Fibroblast of lung (primary cell): ENCODE measurements around the gene BFSP2. TPM values are rescaled to one million over a fixed set of nuclear protein-coding genes. Genes with fewer than 3 reads are reported as not detected.
A peak's percentile ranks its signal among the peaks of the same experiment; 100 is the strongest.

Experiments used
- DNase-seq, 2 donors: peaks; one replicate each; pipeline versions ENCODE4 v3.0.0 to v3.0.0-alpha.2; 2010; ENCODE audit warnings: low read depth in 2 of 2
- H2AFZ ChIP-seq: 2 replicates; pipeline ENCODE4 v1.5.1; 2012; ENCODE audit warnings: low read length, control low read depth, inconsistent platforms
- H3K27ac ChIP-seq: 2 replicates; pipeline ENCODE4 v1.5.1; 2011; ENCODE audit warnings: low read length, control low read depth; ENCODE audit not compliant: insufficient read depth
- H3K27me3 ChIP-seq: 2 replicates; pipeline ENCODE4 v1.5.1; 2011; ENCODE audit warnings: mild to moderate bottlenecking, low read length; ENCODE audit not compliant: control insufficient read depth, insufficient read depth
- H3K36me3 ChIP-seq: 2 replicates; pipeline ENCODE4 v1.5.1; 2011; ENCODE audit warnings: low read length; ENCODE audit not compliant: control insufficient read depth, insufficient read depth
- H3K4me1 ChIP-seq: 2 replicates; pipeline ENCODE4 v1.5.1; 2011; ENCODE audit warnings: low read length; ENCODE audit not compliant: control insufficient read depth, insufficient read depth; ENCODE audit errors: extremely low read depth
- H3K4me2 ChIP-seq: 2 replicates; pipeline ENCODE4 v1.5.1; 2011; ENCODE audit warnings: low read length, control low read depth; ENCODE audit not compliant: insufficient read depth; ENCODE audit errors: extremely low read depth
- H3K4me3 ChIP-seq, 4 experiments: fragments of 200-600 bp in 1 of 4; sonication (generic) in 1 of 4; replicated peaks in 1 of 4; 2 replicates each; pipeline ENCODE4 v1.5.1; 2011 to 2016; ENCODE audit warnings: low read length in 4 of 4, low read depth in 3 of 4, mild to moderate bottlenecking in 3 of 4, control low read depth in 2 of 4, inconsistent platforms in 1 of 4, mixed read lengths in 1 of 4; ENCODE audit not compliant: insufficient read depth in 1 of 4; ENCODE audit errors: control extremely low read depth in 1 of 4
- H3K79me2 ChIP-seq: 2 replicates; pipeline ENCODE4 v1.5.1; 2012; ENCODE audit warnings: mild to moderate bottlenecking, low read length, inconsistent platforms; ENCODE audit not compliant: control insufficient read depth, insufficient read depth
- H3K9ac ChIP-seq: 2 replicates; pipeline ENCODE4 v1.5.1; 2011; ENCODE audit warnings: mild to moderate bottlenecking, low read length, control low read depth; ENCODE audit not compliant: insufficient read depth
- H3K9me3 ChIP-seq: 2 replicates; pipeline ENCODE4 v1.5.1; 2012; ENCODE audit warnings: low read depth, low read length; ENCODE audit not compliant: control insufficient read depth, insufficient read depth
- H4K20me1 ChIP-seq: 2 replicates; pipeline ENCODE4 v1.5.1; 2011; ENCODE audit warnings: low read length; ENCODE audit not compliant: control insufficient read depth, insufficient read depth; ENCODE audit errors: extremely low read depth
- CTCF ChIP-seq, 2 donors: IDR thresholded peaks in 1 of 2; conservative IDR thresholded peaks in 1 of 2; 1 replicate in 1 of 2; 2 replicates in 1 of 2; pipeline ENCODE4 v1.5.1; 2011 to 2012; ENCODE audit warnings: low read length in 2 of 2, control low read depth in 1 of 2, inconsistent platforms in 1 of 2, low read depth in 1 of 2, mild to moderate bottlenecking in 1 of 2
- EZH2 ChIP-seq: IDR thresholded peaks from 2 replicates; pipeline ENCODE4 v1.5.1; 2012; ENCODE audit warnings: low read length, control low read depth, mild to moderate bottlenecking; ENCODE audit errors: missing control alignments
- polyA plus RNA-seq, 2 donors: library from polyadenylated mRNA; depleted of rRNA in 1 of 2; stranded (reverse) in 1 of 2; unstranded in 1 of 2; fragments of >200 nt; gene quantifications; 2 replicates each; pipeline ENCODE4 v1.2.1, GENCODE V29; 2011 to 2012; ENCODE audit warnings: missing spikeins in 1 of 2
- total RNA-seq: library from RNA; depleted of rRNA; stranded (reverse); fragments of >200 nt; gene quantifications from 2 replicates; pipeline ENCODE4 v1.2.1, GENCODE V29; 2014

The BFSP2 gene
- total and polyA plus RNA-seq, 2 donors (not counting 1 experiment from before 2014, with no cell fraction given): not detected

GRCh38 chr3:133439563-133439962, 39.7 kb downstream of the BFSP2 start:
- no peak overlapping the region for H3K4me3 ChIP-seq
- no peak overlapping the region for H2AFZ ChIP-seq
- H3K36me3 ChIP-seq: no peaks in the 10 kb centered on the region
- no peaks in the 10 kb centered on the region for H3K79me2 ChIP-seq
- TF ChIP-seq CTCF (conservative IDR thresholded peaks at IDR 0.05 in 1 of 2, IDR thresholded peaks at IDR 0.05 in 1 of 2; ENCODE audit: low read depth in 1 of 2, low read length in 2 of 2) (no peak), EZH2 (no peak)
- H3K27me3 ChIP-seq: no peaks in the 10 kb centered on the region
- no peaks in the 10 kb centered on the region for H4K20me1 ChIP-seq
- H3K4me1 ChIP-seq: no peaks in the 10 kb centered on the region
- no peak for DNase-seq
- no peak overlapping the region for H3K27ac ChIP-seq
- H3K9me3 ChIP-seq: no peaks in the 10 kb centered on the region
- H3K4me2 ChIP-seq: no peak overlapping the region
- H3K9ac ChIP-seq: no peak overlapping the region

GRCh38 chr3:133440652-133441051, 40.8 kb downstream of the BFSP2 start:
- peak in 1 of 2 donors; percentile 16 for DNase-seq
- H3K4me2 ChIP-seq: no peak overlapping the region
- H4K20me1 ChIP-seq: no peaks in the 10 kb centered on the region

GRCh38 chr3:133441867-133442270, 42.0 kb downstream of the BFSP2 start:
- Histone ChIP-seq H3K79me2 (no peaks in the 10 kb centered on the region), H3K4me2 (peak overlapping the region; percentile 11), H4K20me1 (no peaks in the 10 kb centered on the region), H3K9me3 (no peaks in the 10 kb centered on the region), H3K9ac (no peak overlapping the region), H3K4me3 (peak overlapping the region in 1 of 4 experiments; percentile 32), H3K4me1 (no peaks in the 10 kb centered on the region), H3K27ac (no peak overlapping the region), H3K27me3 (no peaks in the 10 kb centered on the region), H3K36me3 (no peaks in the 10 kb centered on the region), H2AFZ (peak overlapping the region; percentile 52)
- no peak for DNase-seq
- no peak for TF ChIP-seq CTCF (conservative IDR thresholded peaks at IDR 0.05 in 1 of 2, IDR thresholded peaks at IDR 0.05 in 1 of 2; ENCODE audit: low read depth in 1 of 2, low read length in 2 of 2)
- no peak for TF ChIP-seq EZH2

More at GRCh38 chr3:133440652-133441051, 40.8 kb downstream of the BFSP2 start:
- Histone ChIP-seq H3K79me2 (no peaks in the 10 kb centered on the region), H3K9me3 (no peaks in the 10 kb centered on the region), H3K36me3 (no peaks in the 10 kb centered on the region), H3K9ac (no peak overlapping the region), H3K27me3 (no peaks in the 10 kb centered on the region), H3K27ac (no peak overlapping the region), H3K4me3 (no peak overlapping the region), H3K4me1 (no peaks in the 10 kb centered on the region), H2AFZ (no peak overlapping the region)
- no peak for TF ChIP-seq CTCF (conservative IDR thresholded peaks at IDR 0.05 in 1 of 2, IDR thresholded peaks at IDR 0.05 in 1 of 2; ENCODE audit: low read depth in 1 of 2, low read length in 2 of 2)
- no peak for TF ChIP-seq EZH2
